ENCODE data around the gene PIK3C3.

PIK3C3 gene

GRCh38 chr18:42087876-42088275, 132.8 kb downstream of the PIK3C3 start:
- H3K9me2 ChIP-seq (replicated peaks; ENCODE audit: insufficient read depth, low read length), result no peaks in the 10 kb centered on the region
- H3K36me3 ChIP-seq (ENCODE audit: low read length), result 0 out of 2 replicates have a peak, but pooled peaks cover 3% of the 10 kb centered on the region
- no peak overlapping the region for H3K4me3 ChIP-seq (ENCODE audit: insufficient read depth, low read length, poor library complexity, severe bottlenecking)
- H3K4me2 ChIP-seq (ENCODE audit: low read depth, low read length, poor library complexity, severe bottlenecking), result no peak overlapping the region
- H3K27me3 ChIP-seq (ENCODE audit: low read length), result no peaks in the 10 kb centered on the region
- no peaks in the 10 kb centered on the region for H4K20me1 ChIP-seq (ENCODE audit: low read depth, low read length)
- H2AFZ ChIP-seq (ENCODE audit: low read depth, low read length, severe bottlenecking), result no peak overlapping the region
- H3K79me2 ChIP-seq (ENCODE audit: insufficient read depth, low read length), result no peaks in the 10 kb centered on the region
- no peaks in the 10 kb centered on the region for H3K9me3 ChIP-seq (ENCODE audit: insufficient read depth, low read length)
- H3F3A ChIP-seq (ENCODE audit: insufficient read depth), result no peaks in the 10 kb centered on the region
- TF ChIP-seq, protein P1, sequence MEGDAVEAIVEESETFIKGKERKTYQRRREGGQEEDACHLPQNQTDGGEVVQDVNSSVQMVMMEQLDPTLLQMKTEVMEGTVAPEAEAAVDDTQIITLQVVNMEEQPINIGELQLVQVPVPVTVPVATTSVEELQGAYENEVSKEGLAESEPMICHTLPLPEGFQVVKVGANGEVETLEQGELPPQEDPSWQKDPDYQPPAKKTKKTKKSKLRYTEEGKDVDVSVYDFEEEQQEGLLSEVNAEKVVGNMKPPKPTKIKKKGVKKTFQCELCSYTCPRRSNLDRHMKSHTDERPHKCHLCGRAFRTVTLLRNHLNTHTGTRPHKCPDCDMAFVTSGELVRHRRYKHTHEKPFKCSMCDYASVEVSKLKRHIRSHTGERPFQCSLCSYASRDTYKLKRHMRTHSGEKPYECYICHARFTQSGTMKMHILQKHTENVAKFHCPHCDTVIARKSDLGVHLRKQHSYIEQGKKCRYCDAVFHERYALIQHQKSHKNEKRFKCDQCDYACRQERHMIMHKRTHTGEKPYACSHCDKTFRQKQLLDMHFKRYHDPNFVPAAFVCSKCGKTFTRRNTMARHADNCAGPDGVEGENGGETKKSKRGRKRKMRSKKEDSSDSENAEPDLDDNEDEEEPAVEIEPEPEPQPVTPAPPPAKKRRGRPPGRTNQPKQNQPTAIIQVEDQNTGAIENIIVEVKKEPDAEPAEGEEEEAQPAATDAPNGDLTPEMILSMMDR (IDR thresholded peaks at IDR 0.05; ENCODE audit: insufficient read depth, low read length, poor library complexity, severe bottlenecking), result no peak
- no peak for TF ChIP-seq EZH2phosphoT487 (conservative IDR thresholded peaks at IDR 0.05; ENCODE audit: low read length)
- H3K27ac ChIP-seq (ENCODE audit: low read depth, low read length), result no peak overlapping the region
- no peak overlapping the region for H3K9ac ChIP-seq (ENCODE audit: low read length)

GRCh38 chr18:42092848-42093247, 137.8 kb downstream of the PIK3C3 start:
- H3K27me3 ChIP-seq (ENCODE audit: low read length), result no peaks in the 10 kb centered on the region
- H3K9ac ChIP-seq (ENCODE audit: low read length), result no peak overlapping the region
- TF ChIP-seq EZH2phosphoT487 (conservative IDR thresholded peaks at IDR 0.05; ENCODE audit: low read length), result no peak
- H4K20me1 ChIP-seq (ENCODE audit: low read depth, low read length), result no peaks in the 10 kb centered on the region
- no peaks in the 10 kb centered on the region for H3K9me3 ChIP-seq (ENCODE audit: insufficient read depth, low read length)
- no peaks in the 10 kb centered on the region for H3K9me2 ChIP-seq (replicated peaks; ENCODE audit: insufficient read depth, low read length)
- H3F3A ChIP-seq (ENCODE audit: insufficient read depth), result no peaks in the 10 kb centered on the region
- no peak overlapping the region for H2AFZ ChIP-seq (ENCODE audit: low read depth, low read length, severe bottlenecking)
- no peaks in the 10 kb centered on the region for H3K36me3 ChIP-seq (ENCODE audit: low read length)
- H3K4me2 ChIP-seq (ENCODE audit: low read depth, low read length, poor library complexity, severe bottlenecking), result no peak overlapping the region
- no peak overlapping the region for H3K4me3 ChIP-seq (ENCODE audit: insufficient read depth, low read length, poor library complexity, severe bottlenecking)
- no peaks in the 10 kb centered on the region for H3K79me2 ChIP-seq (ENCODE audit: insufficient read depth, low read length)
- no peak overlapping the region for H3K27ac ChIP-seq (ENCODE audit: low read depth, low read length)

GRCh38 chr18:42094875-42095274, 139.8 kb downstream of the PIK3C3 start:
- Histone ChIP-seq H4K20me1 (ENCODE audit: low read depth, low read length) (no peaks in the 10 kb centered on the region), H3K9me2 (replicated peaks; ENCODE audit: insufficient read depth, low read length) (no peaks in the 10 kb centered on the region), H3K27ac (ENCODE audit: low read depth, low read length) (no peak overlapping the region), H3K79me2 (ENCODE audit: insufficient read depth, low read length) (no peaks in the 10 kb centered on the region), H3F3A (ENCODE audit: insufficient read depth) (no peaks in the 10 kb centered on the region), H3K4me2 (ENCODE audit: low read depth, low read length, poor library complexity, severe bottlenecking) (no peak overlapping the region), H3K4me3 (ENCODE audit: insufficient read depth, low read length, poor library complexity, severe bottlenecking) (no peak overlapping the region), H3K9ac (ENCODE audit: low read length) (no peak overlapping the region), H2AFZ (ENCODE audit: low read depth, low read length, severe bottlenecking) (no peak overlapping the region), H3K36me3 (ENCODE audit: low read length) (no peaks in the 10 kb centered on the region), H3K9me3 (ENCODE audit: insufficient read depth, low read length) (no peaks in the 10 kb centered on the region), H3K27me3 (ENCODE audit: low read length) (no peaks in the 10 kb centered on the region)
- TF ChIP-seq, protein P1 (IDR thresholded peaks at IDR 0.05; ENCODE audit: insufficient read depth, low read length, poor library complexity, severe bottlenecking), result no peak
- TF ChIP-seq EZH2phosphoT487 (conservative IDR thresholded peaks at IDR 0.05; ENCODE audit: low read length), result no peak

GRCh38 chr18:42095732-42096377, 140.8 kb downstream of the PIK3C3 start:
- Histone ChIP-seq H3K9me2 (replicated peaks; ENCODE audit: insufficient read depth, low read length) (no peaks in the 10 kb centered on the region), H4K20me1 (ENCODE audit: low read depth, low read length) (no peaks in the 10 kb centered on the region), H3K36me3 (ENCODE audit: low read length) (no peaks in the 10 kb centered on the region)

More at GRCh38 chr18:42095732-42096377, 140.8 kb downstream of the PIK3C3 start:
- no peak overlapping the region for H3K4me2 ChIP-seq (ENCODE audit: low read depth, low read length, poor library complexity, severe bottlenecking)
- no peak for TF ChIP-seq EZH2phosphoT487 (conservative IDR thresholded peaks at IDR 0.05; ENCODE audit: low read length)
- TF ChIP-seq, protein P1 (IDR thresholded peaks at IDR 0.05; ENCODE audit: insufficient read depth, low read length, poor library complexity, severe bottlenecking), result no peak
- H3K27ac ChIP-seq (ENCODE audit: low read depth, low read length), result no peak overlapping the region
- no peak overlapping the region for H3K9ac ChIP-seq (ENCODE audit: low read length)
- no peak overlapping the region for H3K4me3 ChIP-seq (ENCODE audit: insufficient read depth, low read length, poor library complexity, severe bottlenecking)
- no peaks in the 10 kb centered on the region for H3F3A ChIP-seq (ENCODE audit: insufficient read depth)
- no peaks in the 10 kb centered on the region for H3K27me3 ChIP-seq (ENCODE audit: low read length)
- H3K79me2 ChIP-seq (ENCODE audit: insufficient read depth, low read length), result no peaks in the 10 kb centered on the region
- no peaks in the 10 kb centered on the region for H3K9me3 ChIP-seq (ENCODE audit: insufficient read depth, low read length)
- no peak overlapping the region for H2AFZ ChIP-seq (ENCODE audit: low read depth, low read length, severe bottlenecking)
